NCI-H345 treated with DMSO at 0.1 percent for 48 hours (cell line): ENCODE results near the gene NPEPPS.
A peak's percentile ranks its signal among the peaks of the same experiment; 100 is the strongest.
"Not testable (repeated sequence)": the region's sequence is repeated elsewhere in the genome, so short reads cannot be mapped to it uniquely, and the experiment has no call there.

Source experiments
- DNase-seq: peaks from one replicate; lab custom pipeline; 2025; ENCODE audit not compliant: unreplicated experiment; lab: John Stamatoyannopoulos, UW

Gene NPEPPS

GRCh38 chr17:47561698-47562405, 30.9 kb downstream of the NPEPPS start:
- DNase-seq = not testable (repeated sequence)

GRCh38 chr17:47562406-47562705, 31.4 kb downstream of the NPEPPS start:
- DNase-seq = not testable (repeated sequence)

GRCh38 chr17:47567261-47567660, 36.4 kb downstream of the NPEPPS start:
- DNase-seq = not testable (repeated sequence)

- DNase-seq = not testable (repeated sequence)
Measured at GRCh38 chr17:47572561-47572960, 41.7 kb downstream of the NPEPPS start.

- not testable (repeated sequence) for DNase-seq
Measured at GRCh38 chr17:47582416-47582815, 51.5 kb downstream of the NPEPPS start.

- not testable (repeated sequence) for DNase-seq
Measured at GRCh38 chr17:47586378-47587055, 55.6 kb downstream of the NPEPPS start.

- DNase-seq = not testable (repeated sequence)
Measured at GRCh38 chr17:47593522-47593921, 62.6 kb downstream of the NPEPPS start.

GRCh38 chr17:47603830-47604597, 73.1 kb downstream of the NPEPPS start:
- DNase-seq = no peak

GRCh38 chr17:47604598-47604927, 73.7 kb downstream of the NPEPPS start:
- peak; percentile 27 for DNase-seq

- no peak for DNase-seq
Measured at GRCh38 chr17:47605011-47605410, 74.1 kb downstream of the NPEPPS start.

- DNase-seq = no peak
Measured at GRCh38 chr17:47607481-47607880, 76.6 kb downstream of the NPEPPS start.

- DNase-seq = no peak
Measured at GRCh38 chr17:47611372-47612350, 80.8 kb downstream of the NPEPPS start.

- peak; percentile 27 for DNase-seq
Measured at GRCh38 chr17:47615766-47616424, 85.0 kb downstream of the NPEPPS start.

GRCh38 chr17:47618410-47618809, 87.5 kb downstream of the NPEPPS start:
- DNase-seq = no peak

- peak; percentile 42 for DNase-seq
Measured at GRCh38 chr17:47620503-47621245, 89.8 kb downstream of the NPEPPS start.

- DNase-seq = no peak
Measured at GRCh38 chr17:47621293-47622179, 90.6 kb downstream of the NPEPPS start.

- no peak for DNase-seq
Measured at GRCh38 chr17:47622180-47622549, 91.3 kb downstream of the NPEPPS start.

- DNase-seq = no peak
Measured at GRCh38 chr17:47624727-47625068, 93.8 kb downstream of the NPEPPS start.

- no peak for DNase-seq
Measured at GRCh38 chr17:47628014-47628566, 97.2 kb downstream of the NPEPPS start.
